Measurements from ENCODE around the gene GRIN2A. TPM values are rescaled to one million over a fixed set of nuclear protein-coding genes. Genes with fewer than 3 reads are reported as not detected.

GRIN2A gene
- total RNA-seq, 1 donor from 2014 or later, result 1.5 TPM

DNA sequence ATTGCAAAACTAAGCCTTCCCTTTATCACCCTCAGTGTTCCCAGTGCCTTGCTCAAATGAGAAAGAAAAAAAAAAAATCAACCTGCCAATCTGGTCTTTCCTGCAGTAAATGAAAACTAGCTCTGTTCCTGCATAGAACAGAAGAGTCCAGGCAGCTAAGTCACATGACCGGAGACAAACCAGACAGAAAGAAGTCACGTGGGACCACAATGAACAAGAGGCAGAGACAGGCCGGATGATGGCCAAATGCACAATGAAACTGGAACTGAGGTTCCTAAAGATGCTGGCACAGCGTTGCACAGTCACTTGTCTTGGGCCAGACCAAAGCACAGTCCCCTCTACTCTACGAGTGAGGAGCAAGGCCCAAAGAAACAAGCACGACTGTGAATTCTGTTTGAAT is 172.5 kb downstream of the GRIN2A start:
- Mint-ChIP-seq H3K4me1 (no peaks in the 10 kb centered on the region), H3K27ac (no peak overlapping the region), H3K9me3 (peaks cover 4% of the 10 kb centered on the region), H3K4me3 (no peak overlapping the region), H3K27me3 (peaks cover 18% of the 10 kb centered on the region), H3K36me3 (ENCODE audit: low read depth) (no peaks in the 10 kb centered on the region)
- ChIA-PET POLR2A (no interaction called here), CTCF (no interaction called here)
- intact Hi-C loops (cut with micrococcal nuclease), result no loop called here
- TF ChIP-seq, protein P1, sequence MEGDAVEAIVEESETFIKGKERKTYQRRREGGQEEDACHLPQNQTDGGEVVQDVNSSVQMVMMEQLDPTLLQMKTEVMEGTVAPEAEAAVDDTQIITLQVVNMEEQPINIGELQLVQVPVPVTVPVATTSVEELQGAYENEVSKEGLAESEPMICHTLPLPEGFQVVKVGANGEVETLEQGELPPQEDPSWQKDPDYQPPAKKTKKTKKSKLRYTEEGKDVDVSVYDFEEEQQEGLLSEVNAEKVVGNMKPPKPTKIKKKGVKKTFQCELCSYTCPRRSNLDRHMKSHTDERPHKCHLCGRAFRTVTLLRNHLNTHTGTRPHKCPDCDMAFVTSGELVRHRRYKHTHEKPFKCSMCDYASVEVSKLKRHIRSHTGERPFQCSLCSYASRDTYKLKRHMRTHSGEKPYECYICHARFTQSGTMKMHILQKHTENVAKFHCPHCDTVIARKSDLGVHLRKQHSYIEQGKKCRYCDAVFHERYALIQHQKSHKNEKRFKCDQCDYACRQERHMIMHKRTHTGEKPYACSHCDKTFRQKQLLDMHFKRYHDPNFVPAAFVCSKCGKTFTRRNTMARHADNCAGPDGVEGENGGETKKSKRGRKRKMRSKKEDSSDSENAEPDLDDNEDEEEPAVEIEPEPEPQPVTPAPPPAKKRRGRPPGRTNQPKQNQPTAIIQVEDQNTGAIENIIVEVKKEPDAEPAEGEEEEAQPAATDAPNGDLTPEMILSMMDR (IDR thresholded peaks at IDR 0.05), result no peak
- DNase-seq, result no peak
- no peak for ATAC-seq (ENCODE audit: low read depth)

DNA sequence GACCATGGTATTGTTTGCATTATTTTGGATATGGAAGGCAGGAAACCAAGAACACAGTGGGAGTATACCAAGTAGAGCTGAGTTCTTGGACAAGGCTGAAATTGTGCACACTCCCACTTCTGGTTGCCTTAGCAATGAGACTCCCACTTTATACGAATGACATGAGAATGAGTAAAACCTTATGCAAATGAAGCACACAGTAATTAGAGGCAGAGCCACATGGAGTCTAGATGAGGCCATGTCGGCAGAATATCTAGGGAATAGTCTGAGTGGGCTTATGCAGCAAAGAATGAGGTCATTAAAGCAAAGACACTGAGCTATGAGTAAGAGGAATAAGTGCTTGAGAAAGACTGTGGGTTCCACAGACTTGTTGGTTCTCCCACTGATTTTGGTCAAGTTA is 178.7 kb downstream of the GRIN2A start:
- ChIA-PET POLR2A (no interaction called here), CTCF (no interaction called here)
- no peak for DNase-seq
- TF ChIP-seq, protein P1 (IDR thresholded peaks at IDR 0.05), result no peak
- intact Hi-C loops (cut with micrococcal nuclease), result no loop called here
- ATAC-seq (ENCODE audit: low read depth), result no peak
- Mint-ChIP-seq H3K4me1 (no peaks in the 10 kb centered on the region), H3K27me3 (peaks cover 7% of the 10 kb centered on the region), H3K27ac (no peak overlapping the region), H3K36me3 (ENCODE audit: low read depth) (no peaks in the 10 kb centered on the region), H3K4me3 (no peak overlapping the region), H3K9me3 (peaks cover 8% of the 10 kb centered on the region)

DNA sequence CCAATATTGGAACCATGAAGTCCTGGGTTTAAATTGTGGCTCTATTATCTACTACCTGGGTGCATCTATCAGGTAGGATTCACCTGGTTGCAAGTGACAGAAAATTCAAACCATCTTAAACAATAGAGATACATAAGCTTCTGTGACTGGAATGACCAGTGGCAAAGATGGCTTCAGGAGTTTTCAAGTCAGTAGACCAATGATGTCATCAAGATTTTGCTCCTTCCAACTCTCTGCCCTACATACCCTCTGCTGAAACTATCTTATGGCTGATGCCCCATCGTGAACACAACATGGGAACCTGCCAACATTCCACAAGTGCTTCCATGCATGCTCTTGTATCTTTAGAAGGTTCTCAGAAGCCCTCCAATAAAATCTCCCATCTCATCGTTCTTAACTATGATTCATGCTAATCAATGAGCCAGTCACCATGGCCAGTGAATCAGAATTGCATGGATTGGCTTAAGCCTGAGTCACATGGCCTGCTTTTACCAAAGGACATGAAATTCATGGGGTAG is 180.9 kb downstream of the GRIN2A start:
- ATAC-seq (ENCODE audit: low read depth) (no peak), DNase-seq (no peak)
- Mint-ChIP-seq H3K4me1 (no peaks in the 10 kb centered on the region), H3K4me3 (no peak overlapping the region), H3K27ac (no peak overlapping the region), H3K9me3 (peaks cover 6% of the 10 kb centered on the region), H3K36me3 (ENCODE audit: low read depth) (no peaks in the 10 kb centered on the region), H3K27me3 (peaks cover 6% of the 10 kb centered on the region)
- TF ChIP-seq, protein P1 (IDR thresholded peaks at IDR 0.05), result no peak
- CTCF ChIA-PET, result no interaction called here
- POLR2A ChIA-PET, result no interaction called here
- intact Hi-C loops (cut with micrococcal nuclease), result no loop called here

DNA sequence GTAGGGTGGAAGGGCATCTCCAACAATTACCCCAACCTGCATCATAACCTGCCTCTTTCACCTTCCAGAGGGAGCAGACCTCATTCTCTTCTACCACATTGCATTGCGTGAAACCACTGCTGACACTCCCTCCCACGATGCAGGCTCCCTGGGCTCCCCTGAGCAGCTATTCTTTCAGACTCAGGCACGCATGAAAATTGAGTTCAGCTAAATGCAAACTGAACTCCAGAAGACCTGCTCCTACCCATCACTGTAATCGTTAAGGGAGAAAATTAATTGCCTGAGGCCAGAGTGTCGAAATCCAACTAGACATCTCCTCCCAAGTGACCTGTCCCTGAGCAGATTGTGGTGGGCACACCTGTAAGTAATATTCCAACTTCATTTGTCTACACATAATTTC is 186.0 kb downstream of the GRIN2A start:
- intact Hi-C loops (cut with micrococcal nuclease), result no loop called here
- Mint-ChIP-seq H3K4me3 (no peak overlapping the region), H3K9me3 (peaks cover 10% of the 10 kb centered on the region), H3K27me3 (peaks cover 3% of the 10 kb centered on the region), H3K27ac (no peak overlapping the region), H3K36me3 (ENCODE audit: low read depth) (no peaks in the 10 kb centered on the region), H3K4me1 (no peaks in the 10 kb centered on the region)
- CTCF ChIA-PET, result no interaction called here
- DNase-seq (no peak), ATAC-seq (ENCODE audit: low read depth) (no peak)
- POLR2A ChIA-PET, result no interaction called here
- TF ChIP-seq, protein P1 (IDR thresholded peaks at IDR 0.05), result no peak

DNA sequence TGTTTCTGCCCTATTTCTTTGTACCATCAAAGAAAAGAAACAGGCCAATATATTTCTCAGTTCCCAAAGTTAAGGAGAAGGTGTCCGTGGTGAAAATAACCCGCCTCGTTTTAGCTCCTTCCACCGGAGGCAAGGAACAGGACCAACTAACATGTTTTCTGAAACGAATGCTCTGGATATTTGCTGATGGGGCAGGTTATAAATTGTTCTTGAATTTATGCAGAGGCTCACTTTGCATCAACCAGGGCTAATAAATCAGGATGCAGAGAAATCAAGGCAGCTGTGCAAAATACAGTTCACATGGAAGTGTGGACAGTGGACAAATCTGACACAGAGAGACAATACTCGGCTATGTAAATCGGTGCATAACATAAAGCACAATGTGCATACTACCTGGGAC is 189.8 kb downstream of the GRIN2A start:
- TF ChIP-seq, protein P1 (IDR thresholded peaks at IDR 0.05), result no peak
- no peaks in the 10 kb centered on the region for H3K4me1 Mint-ChIP-seq
- CTCF ChIA-PET, result no interaction called here
- POLR2A ChIA-PET, result no interaction called here
- no peak overlapping the region for H3K27ac Mint-ChIP-seq
- H3K4me3 Mint-ChIP-seq, result no peak overlapping the region
- H3K9me3 Mint-ChIP-seq, result peaks cover 6% of the 10 kb centered on the region
- no peak for DNase-seq
- intact Hi-C loops (cut with micrococcal nuclease), result no loop called here
- no peaks in the 10 kb centered on the region for H3K27me3 Mint-ChIP-seq
- no peak for ATAC-seq (ENCODE audit: low read depth)
- H3K36me3 Mint-ChIP-seq (ENCODE audit: low read depth), result no peaks in the 10 kb centered on the region
